ENCODE results near the gene GGNBP2.
"Not testable (repeated sequence)": the region's sequence is repeated elsewhere in the genome, so short reads cannot be mapped to it uniquely, and the experiment has no call there.

Gene GGNBP2

DNA sequence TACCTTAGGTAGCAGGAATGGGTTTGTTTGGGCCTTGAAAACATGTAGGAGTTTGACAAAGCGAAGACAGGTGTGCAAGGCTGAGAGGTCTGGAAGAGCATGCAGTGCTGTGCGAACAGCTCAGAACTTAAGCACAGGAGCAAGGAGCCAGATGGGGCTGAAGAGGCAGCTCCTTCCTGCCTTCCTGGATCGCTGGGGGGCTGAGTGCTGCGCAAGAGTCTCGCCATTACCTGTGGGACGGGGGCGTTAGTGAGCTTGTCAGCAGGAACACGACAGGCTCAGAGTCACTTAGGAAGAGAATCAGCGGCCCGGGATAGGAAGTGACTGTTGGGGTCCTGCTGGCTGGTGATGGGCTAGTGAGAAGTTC is 56.2 kb downstream of the GGNBP2 start:
- no peak for DNase-seq (ENCODE audit: low read depth, low spot score)

DNA sequence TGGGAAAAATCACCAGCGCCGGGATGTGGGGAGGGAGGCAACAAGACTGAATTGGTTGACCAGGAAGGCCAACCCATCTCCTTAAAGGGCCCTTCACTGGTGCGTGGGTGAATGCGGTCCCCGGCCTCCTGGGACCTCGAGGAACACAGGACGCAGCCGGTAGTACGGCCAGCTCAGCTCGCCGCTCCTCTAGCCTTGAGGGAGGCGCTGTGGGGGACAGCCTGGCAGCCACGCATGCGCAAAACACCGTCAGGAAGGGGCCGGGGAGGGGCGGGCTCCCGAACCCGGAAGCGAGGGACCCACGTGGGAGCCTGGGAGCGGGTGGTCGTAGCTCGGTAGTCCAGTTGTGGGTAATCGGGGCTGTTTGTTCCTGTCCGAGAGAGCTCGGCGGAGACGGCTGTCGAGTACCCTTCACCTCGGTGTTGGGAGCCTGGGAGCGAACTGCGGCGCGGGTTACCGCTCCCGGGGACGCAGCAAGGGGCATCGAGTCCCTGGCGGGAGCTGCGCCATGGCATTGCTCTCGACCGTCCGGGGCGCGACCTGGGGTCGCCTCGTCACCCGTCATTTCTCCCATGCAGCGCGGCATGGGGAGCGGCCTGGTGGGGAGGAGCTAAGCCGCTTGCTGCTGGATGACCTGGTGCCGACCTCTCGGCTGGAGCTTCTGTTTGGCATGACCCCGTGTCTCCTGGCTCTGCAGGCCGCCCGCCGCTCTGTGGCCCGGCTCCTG is 56.7 kb downstream of the GGNBP2 start, which contains the start of gene MRM1:
MRM1 (plus strand) TSS at position 281 of the 727 bp plus-strand sequence; CDS start at position 509, 228 bp downstream.
- DNase-seq (ENCODE audit: low read depth, low spot score): peak; percentile 96

DNA sequence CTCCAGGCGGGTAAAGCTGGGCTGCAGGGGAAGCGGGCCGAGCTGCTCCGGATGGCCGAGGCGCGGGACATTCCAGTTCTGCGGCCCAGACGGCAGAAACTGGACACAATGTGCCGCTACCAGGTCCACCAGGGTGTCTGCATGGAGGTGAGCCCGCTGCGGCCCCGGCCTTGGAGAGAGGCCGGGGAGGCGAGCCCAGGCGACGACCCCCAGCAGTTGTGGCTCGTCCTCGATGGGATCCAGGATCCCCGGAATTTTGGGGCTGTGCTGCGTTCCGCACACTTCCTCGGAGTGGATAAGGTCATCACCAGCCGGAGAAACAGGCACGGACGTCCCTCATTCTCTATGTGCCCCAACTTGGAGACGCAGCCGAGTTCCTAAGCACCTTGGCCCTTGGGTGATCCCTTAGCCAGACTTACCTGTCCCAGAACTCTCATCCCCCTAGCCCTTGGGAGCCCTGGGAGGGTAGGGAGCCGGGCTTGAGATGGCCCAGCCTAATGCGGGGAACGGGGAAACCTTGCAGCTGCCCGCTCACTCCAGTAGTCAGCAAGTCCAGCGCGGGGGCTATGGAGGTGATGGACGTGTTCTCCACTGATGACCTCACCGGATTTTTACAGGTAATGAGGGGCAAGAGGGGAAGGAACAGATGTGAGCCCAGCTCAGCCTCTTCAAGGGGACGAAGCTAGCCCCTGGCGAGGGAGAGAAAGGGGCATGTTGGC is 57.5 kb downstream of the GGNBP2 start:
- DNase-seq (ENCODE audit: low read depth, low spot score): peak; percentile 45

DNA sequence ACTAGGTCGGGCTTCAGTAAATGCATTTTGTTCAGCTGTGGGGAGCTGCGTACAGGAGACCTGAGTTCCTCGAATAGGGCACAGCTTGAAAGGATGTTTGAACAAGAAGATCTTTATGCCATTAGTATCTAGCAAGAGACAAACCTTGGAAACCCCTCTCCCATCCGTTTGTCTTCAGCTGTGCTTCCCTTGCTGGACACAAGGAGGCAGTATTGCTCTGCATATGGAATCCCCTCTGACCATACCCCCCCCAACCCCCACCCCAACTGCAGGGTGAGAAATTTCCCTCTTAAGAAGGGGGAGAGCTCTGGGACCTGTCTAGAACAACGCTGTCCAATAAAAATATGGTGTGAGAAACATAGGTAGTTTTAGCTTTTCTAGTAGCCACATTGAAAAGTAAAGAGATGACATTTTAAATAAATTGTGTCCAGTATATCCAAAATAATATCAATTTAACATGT is 58.2 kb downstream of the GGNBP2 start:
- peak; percentile 79 for DNase-seq (ENCODE audit: low read depth, low spot score)

DNA sequence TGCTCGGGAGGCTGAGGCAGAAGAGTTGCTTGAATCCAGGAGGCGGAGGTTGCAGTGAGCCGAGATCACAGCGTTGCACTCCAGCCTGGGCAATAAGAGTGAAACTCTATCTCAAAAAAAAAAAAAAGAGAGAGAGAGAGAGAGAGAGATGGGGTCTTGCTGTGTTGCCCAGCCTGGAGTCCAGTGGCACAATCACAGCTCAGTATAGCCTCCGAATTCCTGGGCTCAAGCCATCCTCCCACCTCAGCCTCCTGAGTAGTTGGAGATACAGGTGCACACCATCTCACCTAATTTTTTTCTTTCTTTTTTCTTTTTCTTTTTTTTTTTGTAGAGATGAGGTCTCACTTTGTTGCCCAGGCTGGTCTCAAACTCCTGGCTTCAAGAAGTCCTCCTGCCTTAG is 60.3 kb downstream of the GGNBP2 start:
- DNase-seq (ENCODE audit: low read depth, low spot score): not testable (repeated sequence)

DNA sequence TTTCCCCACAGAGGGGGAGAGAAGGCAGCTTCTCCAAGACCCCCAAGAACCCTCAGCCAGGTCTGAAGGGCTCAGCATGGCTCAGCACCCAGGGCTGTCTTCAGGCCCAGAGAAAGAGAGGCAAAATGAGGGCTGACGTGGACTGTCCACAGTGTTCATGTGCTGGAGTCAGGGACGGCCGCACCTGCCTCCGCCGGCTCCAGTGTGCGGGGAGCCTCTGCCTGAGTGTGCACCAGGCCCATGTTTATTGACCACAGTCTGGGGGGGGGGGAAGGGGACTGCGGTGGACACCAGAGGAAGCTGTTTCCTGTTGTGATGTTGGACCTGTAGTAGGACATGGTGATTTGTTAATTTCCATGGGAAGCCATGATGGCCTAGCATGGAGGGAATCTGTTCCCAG is 63.6 kb downstream of the GGNBP2 start:
- DNase-seq (ENCODE audit: low read depth, low spot score): no peak

DNA sequence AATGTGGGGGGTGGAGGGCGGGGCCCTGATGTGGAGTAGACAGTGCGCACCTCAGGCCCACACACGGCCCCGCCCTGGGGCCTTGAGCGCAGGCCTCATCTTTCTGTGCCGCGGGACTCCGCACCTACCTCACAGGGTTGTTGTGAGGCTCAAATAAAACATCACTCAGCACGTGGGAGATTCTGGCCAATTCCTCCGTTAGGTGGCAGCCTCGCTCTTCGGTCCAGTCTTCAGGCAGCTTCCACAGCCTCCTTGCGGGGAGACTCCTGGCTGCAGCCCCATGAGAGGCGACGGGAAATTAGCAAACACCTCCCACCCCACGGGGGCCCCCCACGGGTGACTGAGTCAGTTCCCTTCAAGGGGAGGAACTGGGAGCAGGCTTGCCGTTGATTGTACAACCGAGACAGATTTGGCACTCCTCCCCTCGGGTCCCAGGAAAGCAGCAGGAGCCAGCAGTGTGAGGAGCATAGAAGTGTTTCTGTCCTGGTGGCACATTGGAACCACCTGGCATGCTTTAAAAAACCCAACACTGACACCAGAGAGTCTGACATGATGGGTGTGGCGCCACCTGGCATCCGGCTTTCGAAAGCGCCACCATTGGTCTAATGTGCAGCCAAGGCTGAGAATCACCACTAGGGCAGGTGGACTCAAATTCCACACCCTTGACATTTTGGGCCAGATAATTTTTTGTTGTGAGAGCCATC is 64.2 kb downstream of the GGNBP2 start:
- peak; percentile 71 for DNase-seq (ENCODE audit: low read depth, low spot score)

DNA sequence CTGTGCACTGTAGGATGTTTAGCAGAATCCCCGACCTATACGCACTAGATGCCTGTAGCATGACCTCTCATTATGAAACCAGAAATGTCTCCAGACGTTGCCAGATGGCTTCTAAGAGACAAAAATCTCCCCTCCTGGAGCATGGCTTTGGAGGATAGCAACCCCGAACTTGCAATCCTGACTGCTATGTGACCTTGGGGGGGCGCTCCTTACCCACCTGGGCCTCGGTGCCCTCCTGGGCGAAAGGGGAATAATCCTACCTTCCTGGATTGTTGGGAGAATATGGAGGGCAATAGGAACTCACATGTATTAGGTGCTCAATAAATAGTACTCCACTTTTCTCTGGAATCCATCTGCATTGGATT is 64.8 kb downstream of the GGNBP2 start:
- DNase-seq (ENCODE audit: low read depth, low spot score): no peak

DNA sequence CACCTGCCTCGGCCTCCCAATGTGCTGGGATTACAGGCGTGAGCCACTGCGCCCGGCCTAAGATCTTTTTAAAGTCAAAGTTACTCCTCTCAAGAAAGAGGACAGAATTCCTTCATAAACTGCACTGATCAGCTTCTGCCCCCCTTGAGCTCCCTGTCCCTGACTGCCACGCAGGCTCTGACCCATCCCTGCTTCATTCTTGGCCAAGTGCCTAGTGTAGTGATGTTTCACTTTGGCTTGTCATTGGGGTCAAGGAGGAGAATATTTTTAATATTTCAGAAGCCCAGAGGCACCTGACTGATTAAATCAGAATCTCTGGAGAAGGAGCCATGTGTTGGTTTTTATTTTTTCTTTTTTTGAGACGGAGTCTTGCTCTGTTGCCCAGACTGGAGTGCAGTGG is 65.8 kb downstream of the GGNBP2 start:
- no peak for DNase-seq (ENCODE audit: low read depth, low spot score)

DNA sequence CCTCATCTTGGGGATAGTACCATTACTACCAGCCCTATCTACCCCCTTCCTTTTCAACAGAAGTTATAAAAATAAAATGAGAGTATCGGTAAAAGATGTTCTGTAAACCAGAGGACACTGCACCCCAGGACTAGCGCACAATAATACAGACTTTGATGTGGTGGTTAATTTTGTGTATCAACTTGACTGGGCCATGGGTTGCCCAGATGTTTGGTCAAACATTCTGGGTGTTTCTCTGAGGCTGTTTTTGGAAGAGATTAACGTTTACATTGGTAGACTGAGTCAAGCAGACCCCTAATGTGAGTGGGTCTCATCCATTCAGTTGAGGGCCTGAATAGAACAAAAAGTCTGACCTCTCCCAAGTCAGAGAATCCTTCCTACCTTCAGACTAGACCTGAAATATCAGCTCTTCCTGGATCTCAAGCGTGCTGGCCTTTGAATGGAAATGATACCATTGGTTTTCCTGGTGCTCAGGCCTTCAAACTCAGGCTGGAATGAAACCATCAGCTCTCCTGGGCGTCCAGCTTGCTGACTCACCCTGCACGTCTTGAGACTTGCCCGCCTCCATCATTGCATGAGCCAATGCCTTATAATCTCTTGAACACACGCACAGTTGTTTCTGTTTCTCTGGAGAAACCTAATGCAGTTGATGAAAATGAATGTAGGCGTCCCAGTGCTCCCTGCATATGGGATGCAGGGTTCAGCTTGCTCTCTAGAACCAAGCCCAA is 66.8 kb downstream of the GGNBP2 start:
- DNase-seq (ENCODE audit: low read depth, low spot score): no peak

DNA sequence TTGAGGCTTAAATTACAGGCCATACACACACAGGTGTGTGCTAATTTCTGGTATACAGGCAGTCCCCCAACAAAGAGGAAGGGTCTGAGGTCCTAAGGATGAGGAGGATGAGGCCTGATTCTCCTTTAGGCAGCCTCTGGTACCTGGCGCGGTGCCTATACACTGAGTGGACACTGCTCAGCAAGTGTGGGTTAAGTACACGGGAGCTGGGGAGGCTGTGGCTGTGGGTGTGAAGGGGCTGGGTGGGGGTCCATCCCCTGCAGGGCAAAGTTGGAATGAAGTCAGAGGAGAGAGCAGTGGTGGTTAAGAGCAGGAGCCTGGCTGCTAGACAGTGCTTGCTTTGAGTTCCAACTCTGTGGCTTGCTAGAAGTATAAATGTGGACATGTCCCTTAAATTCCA is 67.6 kb downstream of the GGNBP2 start:
- DNase-seq (ENCODE audit: low read depth, low spot score): no peak

DNA sequence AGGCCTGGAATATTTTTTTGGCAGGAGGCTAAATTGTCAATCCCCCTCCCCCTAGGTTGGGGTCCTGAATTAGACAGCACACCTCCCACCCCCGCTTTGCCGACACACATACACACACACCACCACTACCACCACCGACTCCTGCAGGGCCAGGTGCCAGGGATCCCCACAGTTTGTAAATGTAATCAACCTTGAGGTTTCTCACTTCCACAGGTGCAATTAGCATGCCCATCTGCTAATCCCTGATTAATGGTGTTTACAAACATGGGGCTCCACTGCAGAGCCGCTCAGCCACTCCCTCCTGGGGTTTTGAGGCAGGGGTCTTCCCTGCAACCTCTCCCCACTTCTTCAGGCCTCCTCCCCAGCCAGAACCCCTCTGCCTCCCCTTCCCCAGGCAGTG is 68.4 kb downstream of the GGNBP2 start:
- no peak for DNase-seq (ENCODE audit: low read depth, low spot score)

DNA sequence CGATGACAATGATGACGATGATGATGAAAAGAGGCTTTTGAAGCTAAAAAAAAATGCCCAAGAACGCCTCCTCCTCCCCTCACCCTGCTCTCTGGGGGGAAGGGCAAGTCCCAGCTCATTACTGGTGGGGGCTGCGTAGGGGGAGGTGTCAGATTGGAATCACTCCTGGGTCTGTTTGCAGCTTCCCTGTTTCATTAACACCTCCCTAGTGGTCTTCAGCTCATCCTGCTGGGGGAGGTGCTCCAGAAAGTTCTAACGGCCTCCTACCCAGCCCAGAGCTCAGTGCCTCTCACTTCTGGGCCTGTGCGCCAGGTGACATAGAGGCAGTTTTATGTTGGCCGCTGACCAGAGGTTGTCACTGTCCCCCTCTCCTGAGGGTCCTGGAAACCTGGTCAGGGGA is 69.4 kb downstream of the GGNBP2 start:
- DNase-seq (ENCODE audit: low read depth, low spot score): no peak

DNA sequence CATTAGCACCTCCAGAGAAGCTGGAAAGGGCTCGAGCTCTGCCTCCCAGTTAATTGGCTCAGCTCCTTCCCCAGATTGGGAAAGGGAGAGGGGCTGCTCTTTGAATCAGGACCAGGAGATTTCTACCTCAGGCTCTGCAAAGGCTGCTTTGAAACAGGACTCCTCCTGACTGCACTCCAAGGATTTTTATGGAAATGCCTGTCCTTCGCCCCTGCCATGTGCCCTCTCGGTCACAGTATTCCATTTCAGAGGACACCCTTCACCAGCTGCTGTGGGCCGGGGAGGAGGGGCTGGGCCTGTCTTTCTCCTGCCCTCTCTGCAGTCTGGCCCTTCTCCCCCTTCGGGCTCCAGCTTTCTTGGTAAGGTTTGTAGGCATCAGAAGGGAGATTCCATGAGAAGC is 70.2 kb downstream of the GGNBP2 start:
- peak; percentile 31 for DNase-seq (ENCODE audit: low read depth, low spot score)

DNA sequence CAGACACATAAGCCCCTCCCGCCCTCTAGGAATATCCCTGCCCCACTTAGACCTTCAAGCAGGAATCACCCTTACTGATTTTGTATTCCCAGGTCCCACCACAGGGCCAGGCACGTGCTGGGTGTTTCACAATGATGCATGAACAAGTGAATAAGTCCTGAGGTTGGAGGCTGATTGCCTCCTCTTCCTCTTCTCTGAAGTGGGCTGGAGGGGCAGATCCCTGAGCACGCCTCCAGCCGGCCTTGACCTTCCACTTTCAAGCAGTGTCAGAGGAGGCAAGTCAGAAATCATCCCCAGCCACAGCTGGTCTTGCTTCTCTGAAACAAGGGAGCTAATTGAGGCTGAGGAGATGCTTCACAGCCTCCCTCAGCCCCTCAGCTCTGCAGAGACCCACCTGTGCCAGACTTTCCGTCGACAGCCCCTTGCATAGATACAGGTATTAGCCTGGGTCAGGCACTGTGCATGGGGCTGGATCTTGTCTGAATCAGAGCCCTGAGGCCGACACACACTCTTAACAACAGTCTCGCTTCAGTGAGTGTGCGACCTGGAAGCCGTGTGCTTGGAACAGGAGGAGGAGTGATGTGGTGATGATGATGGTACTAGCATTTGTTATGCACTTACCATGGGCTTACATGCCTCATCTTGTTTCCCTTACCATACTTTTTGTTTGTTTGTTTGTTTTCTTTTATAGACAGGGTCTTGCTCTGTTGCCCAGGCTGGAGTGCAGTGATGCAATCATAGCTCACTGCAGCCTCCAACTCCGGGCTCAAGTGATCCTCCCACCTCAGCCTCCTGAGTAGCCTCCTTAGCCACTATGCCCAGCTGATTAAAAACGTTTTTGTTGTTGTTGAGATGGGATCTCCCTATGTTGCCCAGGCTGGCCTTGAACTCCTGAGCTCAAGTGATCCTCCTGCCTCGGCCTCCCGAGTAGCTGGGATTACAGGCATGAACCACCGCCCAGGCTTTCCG is 71.6 kb downstream of the GGNBP2 start:
- no peak for DNase-seq (ENCODE audit: low read depth, low spot score)

DNA sequence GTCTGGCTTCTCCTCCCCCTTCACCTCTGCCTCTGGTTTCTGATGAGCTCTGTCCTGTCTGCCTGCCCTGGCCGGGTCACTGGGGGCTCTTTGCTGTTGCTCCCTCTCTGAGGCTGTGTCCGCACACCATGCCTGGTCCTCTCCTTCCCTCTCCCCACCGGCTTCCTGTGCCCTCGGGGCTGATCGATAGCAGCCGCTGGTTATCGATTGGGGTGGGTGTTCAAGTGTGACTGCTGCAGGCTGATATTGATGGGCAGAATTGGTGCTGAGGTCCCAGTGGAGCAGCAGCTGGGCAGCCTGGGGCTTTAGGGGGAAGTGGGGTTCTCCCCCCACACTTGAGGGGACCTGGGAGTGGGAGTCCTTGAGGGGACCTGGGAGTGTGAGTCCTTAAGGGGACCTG is 73.1 kb downstream of the GGNBP2 start:
- DNase-seq (ENCODE audit: low read depth, low spot score): no peak

DNA sequence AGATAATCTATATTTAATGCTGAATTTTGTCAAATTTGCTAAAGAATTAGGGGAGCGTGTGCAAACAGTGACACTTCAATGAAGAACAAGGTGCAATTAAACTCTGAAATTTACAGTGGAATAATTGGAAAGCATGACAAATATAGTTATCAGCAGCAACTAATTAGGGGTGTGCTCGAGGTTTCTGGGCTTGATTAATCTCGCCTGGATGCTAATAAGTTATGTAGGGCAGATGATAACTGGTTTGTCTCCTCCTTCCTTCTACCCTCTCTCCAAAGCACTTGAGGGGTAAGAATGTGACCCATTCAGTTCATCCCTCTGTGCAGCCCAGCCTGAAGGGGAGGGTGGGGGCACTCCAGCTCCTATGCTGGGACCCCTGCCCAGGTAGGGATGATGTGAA is 78.6 kb downstream of the GGNBP2 start:
- DNase-seq (ENCODE audit: low read depth, low spot score): no peak

DNA sequence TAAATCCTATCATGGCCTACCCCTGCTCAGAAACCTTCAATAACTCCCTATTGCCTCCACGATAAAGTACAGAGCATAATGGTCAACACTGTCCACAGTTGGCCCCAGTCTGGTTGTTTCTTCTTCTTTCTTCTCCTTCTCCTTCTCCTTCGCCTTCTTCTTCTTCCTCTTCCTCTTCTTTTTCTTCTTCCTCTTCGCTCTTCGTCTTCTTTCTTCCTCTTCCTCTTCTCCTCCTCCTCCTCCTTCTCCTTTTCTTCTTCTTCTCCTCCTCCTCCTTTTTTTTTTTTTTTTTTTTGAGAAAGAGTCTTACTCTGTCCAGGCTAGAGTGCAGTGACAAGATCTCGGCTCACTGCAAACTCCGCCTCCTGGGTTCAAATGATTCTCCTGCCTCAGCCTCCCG is 80.5 kb downstream of the GGNBP2 start:
- no peak for DNase-seq (ENCODE audit: low read depth, low spot score)

DNA sequence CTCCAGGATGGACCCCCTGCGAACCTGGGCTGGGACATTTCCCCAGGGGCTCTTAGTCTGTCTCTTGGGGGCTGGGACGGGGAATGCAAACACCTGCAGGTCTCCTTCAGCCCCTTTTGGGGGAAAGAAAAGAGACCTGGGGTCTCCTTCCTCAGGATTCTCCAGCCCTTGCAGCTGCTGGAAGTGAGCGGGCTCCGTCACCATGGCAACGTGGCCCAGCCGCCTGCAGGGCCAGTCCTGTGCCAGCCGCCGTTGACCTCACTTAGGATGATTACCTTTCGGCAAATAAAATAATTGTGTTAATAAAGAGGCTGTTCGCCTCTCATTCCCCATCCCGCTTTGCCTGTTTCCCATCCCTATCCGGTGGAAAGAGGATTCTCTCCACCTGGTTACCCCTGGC is 82.4 kb downstream of the GGNBP2 start:
- DNase-seq (ENCODE audit: low read depth, low spot score): no peak

DNA sequence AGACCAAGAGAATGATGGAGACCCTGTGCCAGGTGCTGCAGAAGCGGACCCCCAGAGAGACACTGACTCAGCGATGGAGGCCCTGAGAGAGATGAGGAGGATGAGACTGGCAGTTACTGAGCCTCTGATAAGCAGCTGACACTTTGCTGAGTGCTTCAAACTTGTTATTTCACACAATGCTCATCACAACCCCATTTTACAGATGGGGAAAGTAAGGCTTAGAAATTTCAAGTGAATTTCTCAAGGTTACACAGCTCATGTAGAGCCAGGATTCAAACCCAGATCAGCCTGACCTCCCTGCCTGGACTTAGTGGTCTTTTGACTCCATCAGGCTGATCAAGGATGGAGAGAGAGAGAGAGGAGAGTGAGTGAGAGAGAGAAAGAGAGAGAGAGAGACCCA is 83.9 kb downstream of the GGNBP2 start:
- DNase-seq (ENCODE audit: low read depth, low spot score): no peak
